A549 (cell line): ENCODE results near the gene METRNL. TPM values are rescaled to one million over a fixed set of nuclear protein-coding genes. Genes with fewer than 3 reads are reported as not detected.

Source experiments
- ATAC-seq, 2 experiments: fragments of 200-7000 bp in 1 of 2; fragments of >200 bp in 1 of 2; cut with Nextera tagmentation in 1 of 2; cut with Tn5 transposase in 1 of 2; 3 replicates each; pipeline versions ENCODE4 v1.8.0 to v1.9.1; 2018 to 2020; ENCODE audit warnings: mild to moderate bottlenecking in 1 of 2, moderate library complexity in 1 of 2
- CTCF ChIA-PET: fragments of 300-600 bp; sonication (Branson Sonifier 250); formaldehyde crosslinking; extraction: SDS; loops from one replicate; lab custom pipeline; 2021; ENCODE audit warnings: antibody characterized with exemption, inconsistent platforms; lab: Yijun Ruan, JAX
- POLR2A ChIA-PET: fragments of 350-600 bp; formaldehyde crosslinking; extraction: SDS; loops from one replicate; lab custom pipeline; 2021; ENCODE audit warnings: antibody characterized with exemption, inconsistent platforms; lab: Yijun Ruan, JAX
- DNase-seq, 2 experiments: peaks; one replicate each; pipeline versions ENCODE4 v3.0.0 to v3.0.0-alpha.2; 2011 to 2016; ENCODE audit warnings: low read depth in 1 of 2, low spot score in 1 of 2
- FAIRE-seq: peaks from 2 replicates; lab custom pipeline; 2011; peaks lifted over from hg19 to GRCh38; lab: Jason Lieb, UNC
- H3K27ac ChIP-seq, 2 experiments: fragments of >200 bp; sonication (Bioruptor Twin); formaldehyde crosslinking; 3 replicates each; pipeline ENCODE4 v1.5.1; 2016 to 2017
- H3K4me1 ChIP-seq: fragments of >200 bp; sonication (Bioruptor Twin); formaldehyde crosslinking; 3 replicates; pipeline ENCODE4 v1.6.1; 2016
- H3K4me2 ChIP-seq: fragments of >200 bp; sonication (Bioruptor Twin); formaldehyde crosslinking; 3 replicates; pipeline ENCODE4 v1.6.1; 2016
- H3K4me3 ChIP-seq: fragments of >200 bp; sonication (Bioruptor Twin); formaldehyde crosslinking; 3 replicates; pipeline ENCODE4 v1.5.1; 2016
- H3K9me3 ChIP-seq: fragments of >200 bp; sonication (Bioruptor Twin); formaldehyde crosslinking; 3 replicates; pipeline ENCODE4 v1.6.1; 2016
- CBX2 ChIP-seq: fragments of 200-600 bp; sonication (generic); IDR thresholded peaks from 2 replicates; pipeline ENCODE4 v1.6.1; 2016; ENCODE audit warnings: low read depth, mild to moderate bottlenecking, borderline replicate concordance
- CEBPB ChIP-seq, 2 experiments: fragments of >200 bp in 1 of 2; sonication (Bioruptor Twin) in 1 of 2; formaldehyde crosslinking in 1 of 2; IDR thresholded peaks; 2 replicates each; pipeline ENCODE4 v1.6.1; 2012 to 2016
- EHMT2 ChIP-seq: fragments of 200-600 bp; sonication (generic); IDR thresholded peaks from 2 replicates; pipeline ENCODE4 v1.6.1; 2016; ENCODE audit warnings: antibody characterized with exemption, low read depth, mild to moderate bottlenecking, moderate library complexity
- FOSB ChIP-seq: fragments of 250-450 bp; sonication (Bioruptor Pico); IDR thresholded peaks from 2 replicates; pipeline ENCODE4 v1.5.0; 2020; ENCODE audit warnings: mild to moderate bottlenecking, moderate library complexity
- FOSL2 ChIP-seq, 2 experiments: fragments of 450-650 bp in 1 of 2; fragments of >200 bp in 1 of 2; sonication (Bioruptor Twin) in 1 of 2; formaldehyde crosslinking; IDR thresholded peaks; 2 replicates each; pipeline versions ENCODE4 v1.5.0 to v1.6.1; 2016 to 2020; ENCODE audit warnings: mild to moderate bottlenecking in 1 of 2, moderate library complexity in 1 of 2
- HDAC2 ChIP-seq: fragments of 200-600 bp; sonication (generic); IDR thresholded peaks from 2 replicates; pipeline ENCODE4 v1.6.1; 2016
- HOXB13 ChIP-seq: fragments of 250-450 bp; sonication (Bioruptor Pico); IDR thresholded peaks from 2 replicates; pipeline ENCODE4 v1.5.0; 2020; ENCODE audit warnings: low read depth, mild to moderate bottlenecking, moderate library complexity
- JUN ChIP-seq, 2 experiments: fragments of >200 bp; sonication (Bioruptor Twin); formaldehyde crosslinking; IDR thresholded peaks; 2 replicates in 1 of 2; 3 replicates in 1 of 2; pipeline ENCODE4 v1.6.1; 2016 to 2017
- KDM1A ChIP-seq: fragments of 200-600 bp; sonication (generic); IDR thresholded peaks from 2 replicates; pipeline ENCODE4 v1.6.1; 2016; ENCODE audit warnings: low read depth, mild to moderate bottlenecking
- MAFK ChIP-seq: fragments of 450-650 bp; IDR thresholded peaks from 2 replicates; pipeline ENCODE4 v1.6.1; 2014; ENCODE audit not compliant: partially characterized antibody
- MAX ChIP-seq: IDR thresholded peaks from 2 replicates; pipeline ENCODE4 v1.6.1; 2012
- MYC ChIP-seq: IDR thresholded peaks from 2 replicates; pipeline ENCODE4 v1.6.1; 2012; ENCODE audit warnings: mild to moderate bottlenecking, inconsistent platforms, low read length, improper control_type of control experiment, borderline replicate concordance
- PHF8 ChIP-seq: fragments of 200-600 bp; sonication (generic); IDR thresholded peaks from 2 replicates; pipeline ENCODE4 v1.6.1; 2016; ENCODE audit warnings: low read depth, mild to moderate bottlenecking, antibody characterized with exemption, moderate library complexity, borderline replicate concordance
- POLR2AphosphoS2 ChIP-seq: conservative IDR thresholded peaks from 2 replicates; pipeline ENCODE4 v1.6.1; 2012; ENCODE audit warnings: low read length, improper control_type of control experiment, inconsistent platforms
- RAD21 ChIP-seq, 2 experiments: fragments of >200 bp in 1 of 2; sonication (Bioruptor Twin) in 1 of 2; formaldehyde crosslinking in 1 of 2; IDR thresholded peaks in 1 of 2; conservative IDR thresholded peaks in 1 of 2; 2 replicates in 1 of 2; 3 replicates in 1 of 2; pipeline ENCODE4 v1.6.1; 2012 to 2018; ENCODE audit warnings: inconsistent platforms in 1 of 2
- RARB ChIP-seq: fragments of 250-450 bp; sonication (Bioruptor Pico); IDR thresholded peaks from 2 replicates; pipeline ENCODE4 v1.8.0; 2021; ENCODE audit warnings: mild to moderate bottlenecking, moderate library complexity
- RCOR1 ChIP-seq: fragments of 150-350 bp; IDR thresholded peaks from 2 replicates; pipeline ENCODE4 v1.6.1; 2014; ENCODE audit warnings: antibody characterized with exemption, low read length, low read depth
- RNF2 ChIP-seq: fragments of 200-600 bp; sonication (generic); IDR thresholded peaks from 2 replicates; pipeline ENCODE4 v1.6.1; 2016; ENCODE audit warnings: low read depth, mild to moderate bottlenecking, antibody characterized with exemption, moderate library complexity, borderline replicate concordance
- TFCP2L1 ChIP-seq: fragments of 250-450 bp; sonication (Bioruptor Pico); IDR thresholded peaks from 2 replicates; pipeline ENCODE4 v1.5.0; 2021; ENCODE audit warnings: mild to moderate bottlenecking
- USF2 ChIP-seq: fragments of 450-650 bp; IDR thresholded peaks from 2 replicates; pipeline ENCODE4 v1.6.1; 2014; ENCODE audit warnings: antibody characterized with exemption
- ZNF302 ChIP-seq: fragments of 250-450 bp; sonication (Bioruptor Pico); IDR thresholded peaks from 2 replicates; pipeline ENCODE4 v1.9.0; 2021; ENCODE audit warnings: inconsistent platforms, mild to moderate bottlenecking, moderate library complexity
- WGBS: methylation state at CpG from one replicate; pipeline ENCODE4 v1.1.6; 2017; ENCODE audit errors: missing lambda C conversion rate; 5-methylcytosine and 5-hydroxymethylcytosine counted together
- polyA plus RNA-seq, 4 experiments: library from polyadenylated mRNA; depleted of rRNA in 3 of 4; stranded (reverse); fragments of >200 nt; fragmentation: RNase III in 1 of 4; extraction: RNeasy Plus Mini Kit Qiagen cat#74134 plus additional on column Dnase treatment in 1 of 4; gene quantifications; 2 replicates in 3 of 4; 3 replicates in 1 of 4; pipeline ENCODE4 v1.2.3, GENCODE V29; 2011 to 2017
- TF ChIP-seq, protein P1 (sequence below): fragments of >200 bp; sonication (Bioruptor Twin); formaldehyde crosslinking; IDR thresholded peaks from 2 replicates; pipeline ENCODE4 v1.6.1; 2016
- TF ChIP-seq, protein P2 (sequence below): fragments of >200 bp; sonication (Bioruptor Twin); formaldehyde crosslinking; IDR thresholded peaks from 3 replicates; pipeline ENCODE4 v1.5.1; 2016
- TF ChIP-seq, protein P3 (sequence below): fragments of >200 bp; sonication (Bioruptor Twin); formaldehyde crosslinking; IDR thresholded peaks from 3 replicates; pipeline ENCODE4 v1.6.1; 2016

Gene METRNL
- polyA plus RNA-seq, 2 of the 4 experiments (the other 2 are of a cell fraction) = 1.7 to 6.4 TPM

GRCh38 chr17:83127431-83128160 is 48.2 kb downstream of the METRNL start:
- DNase-seq = no peak
- no peak overlapping the region for H3K4me3 ChIP-seq
- CTCF ChIA-PET = interaction anchor here (1.0 kb wide), 1 partner anchor 9 kb away, joined by 4 read pairs; no protein-coding TSS in a partner anchor
- H3K4me2 ChIP-seq = no peak overlapping the region
- H3K9me3 ChIP-seq = no peaks in the 10 kb centered on the region
- peaks cover 5% of the 10 kb centered on the region; the same call in 2 of the 3 replicates for H3K4me1 ChIP-seq
- peak in 1 of 2 experiments; percentile 22; a peak in 1 of 6 replicates for ATAC-seq
- H3K27ac ChIP-seq = no peak overlapping the region
- no peak for FAIRE-seq
- POLR2A ChIA-PET = no interaction called here
- 69% methylated on average over 13 of the region's 16 CpGs for WGBS
- no peak for TF ChIP-seq RAD21 (conservative IDR thresholded peaks at IDR 0.05 in 1 of 2, IDR thresholded peaks at IDR 0.05 in 1 of 2)
- no peak for TF ChIP-seq CBX2
- TF ChIP-seq HDAC2 = no peak
- TF ChIP-seq TFCP2L1 (CRISPR knock-in tag) = no peak
- TF ChIP-seq, protein P1, sequence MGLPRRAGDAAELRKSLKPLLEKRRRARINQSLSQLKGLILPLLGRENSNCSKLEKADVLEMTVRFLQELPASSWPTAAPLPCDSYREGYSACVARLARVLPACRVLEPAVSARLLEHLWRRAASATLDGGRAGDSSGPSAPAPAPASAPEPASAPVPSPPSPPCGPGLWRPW = no peak
- TF ChIP-seq, protein P2, sequence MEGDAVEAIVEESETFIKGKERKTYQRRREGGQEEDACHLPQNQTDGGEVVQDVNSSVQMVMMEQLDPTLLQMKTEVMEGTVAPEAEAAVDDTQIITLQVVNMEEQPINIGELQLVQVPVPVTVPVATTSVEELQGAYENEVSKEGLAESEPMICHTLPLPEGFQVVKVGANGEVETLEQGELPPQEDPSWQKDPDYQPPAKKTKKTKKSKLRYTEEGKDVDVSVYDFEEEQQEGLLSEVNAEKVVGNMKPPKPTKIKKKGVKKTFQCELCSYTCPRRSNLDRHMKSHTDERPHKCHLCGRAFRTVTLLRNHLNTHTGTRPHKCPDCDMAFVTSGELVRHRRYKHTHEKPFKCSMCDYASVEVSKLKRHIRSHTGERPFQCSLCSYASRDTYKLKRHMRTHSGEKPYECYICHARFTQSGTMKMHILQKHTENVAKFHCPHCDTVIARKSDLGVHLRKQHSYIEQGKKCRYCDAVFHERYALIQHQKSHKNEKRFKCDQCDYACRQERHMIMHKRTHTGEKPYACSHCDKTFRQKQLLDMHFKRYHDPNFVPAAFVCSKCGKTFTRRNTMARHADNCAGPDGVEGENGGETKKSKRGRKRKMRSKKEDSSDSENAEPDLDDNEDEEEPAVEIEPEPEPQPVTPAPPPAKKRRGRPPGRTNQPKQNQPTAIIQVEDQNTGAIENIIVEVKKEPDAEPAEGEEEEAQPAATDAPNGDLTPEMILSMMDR = no peak
- TF ChIP-seq FOSB = no peak

GRCh38 chr17:83128306-83129240 is 49.2 kb downstream of the METRNL start:
- CTCF ChIA-PET = interaction anchor here (0.7 to 1.0 kb wide), 2 partner anchors 10 to 52 kb away, joined by 3 to 4 read pairs; no protein-coding TSS in a partner anchor
- no peaks in the 10 kb centered on the region for H3K9me3 ChIP-seq

DNA sequence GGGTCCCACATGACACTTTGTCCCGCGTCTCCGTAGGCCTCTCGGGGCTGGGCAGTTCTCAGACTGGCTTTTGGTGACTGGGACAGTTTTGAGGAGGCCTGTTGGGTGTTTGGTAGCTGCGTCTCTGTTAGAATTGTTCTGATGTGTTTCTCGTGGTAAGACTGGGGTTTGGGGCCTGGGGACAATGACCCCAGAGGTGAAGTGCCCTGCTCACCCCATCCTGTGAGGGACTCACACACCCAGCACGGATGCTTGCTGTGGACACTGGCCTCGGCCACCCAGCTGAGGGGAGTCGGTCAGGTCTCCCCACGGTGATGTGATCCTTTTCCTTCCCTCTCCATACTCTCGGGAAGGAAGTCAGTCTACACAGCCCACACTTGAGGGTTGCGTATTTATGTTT is 50.3 kb downstream of the METRNL start:
- TF ChIP-seq, protein P3, sequence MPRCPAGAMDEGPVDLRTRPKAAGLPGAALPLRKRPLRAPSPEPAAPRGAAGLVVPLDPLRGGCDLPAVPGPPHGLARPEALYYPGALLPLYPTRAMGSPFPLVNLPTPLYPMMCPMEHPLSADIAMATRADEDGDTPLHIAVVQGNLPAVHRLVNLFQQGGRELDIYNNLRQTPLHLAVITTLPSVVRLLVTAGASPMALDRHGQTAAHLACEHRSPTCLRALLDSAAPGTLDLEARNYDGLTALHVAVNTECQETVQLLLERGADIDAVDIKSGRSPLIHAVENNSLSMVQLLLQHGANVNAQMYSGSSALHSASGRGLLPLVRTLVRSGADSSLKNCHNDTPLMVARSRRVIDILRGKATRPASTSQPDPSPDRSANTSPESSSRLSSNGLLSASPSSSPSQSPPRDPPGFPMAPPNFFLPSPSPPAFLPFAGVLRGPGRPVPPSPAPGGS = no peak
- no peak for TF ChIP-seq ZNF302
- TF ChIP-seq MYC = no peak
- TF ChIP-seq JUN (IDR thresholded peaks at IDR 0.05) = no peak
- TF ChIP-seq CEBPB (IDR thresholded peaks at IDR 0.05) = no peak
- no peak for TF ChIP-seq MAX
- TF ChIP-seq HOXB13 = no peak
- no peak for TF ChIP-seq RARB (CRISPR knock-in tag)
- TF ChIP-seq, all 56 proteins: peak for 0
- Histone ChIP-seq H3K4me3 (no peak overlapping the region), H3K9me3 (no peaks in the 10 kb centered on the region), H3K4me1 (peaks cover 17% of the 10 kb centered on the region), H3K4me2 (no peak overlapping the region), H3K27ac (no peak overlapping the region)
- ChIA-PET POLR2A (no interaction called here), CTCF (no interaction called here)
- DNase-seq (no peak), ATAC-seq (no peak), FAIRE-seq (no peak)
- WGBS = 75% methylated on average over 12 of the region's 12 CpGs

More at GRCh38 chr17:83128306-83129240, 49.2 kb downstream of the METRNL start:
- DNase-seq (no peak), ATAC-seq (no peak), FAIRE-seq (no peak)
- POLR2A ChIA-PET = no interaction called here
- no peak overlapping the region for H3K4me2 ChIP-seq
- no peak overlapping the region for H3K27ac ChIP-seq
- H3K4me3 ChIP-seq = no peak overlapping the region
- 69% methylated on average over 32 of the region's 32 CpGs for WGBS
- no peak for TF ChIP-seq HDAC2
- TF ChIP-seq PHF8 = no peak
- no peak for TF ChIP-seq RNF2
- TF ChIP-seq POLR2AphosphoS2 = no peak
- no peak for TF ChIP-seq EHMT2
- TF ChIP-seq RCOR1 = no peak
- TF ChIP-seq MYC = no peak
- TF ChIP-seq KDM1A = no peak
- TF ChIP-seq, protein P1 = no peak
- TF ChIP-seq FOSL2 (IDR thresholded peaks at IDR 0.05) = no peak
- TF ChIP-seq FOSL2 (CRISPR knock-in tag; IDR thresholded peaks at IDR 0.05) = no peak
- TF ChIP-seq USF2 = no peak
- no peak for TF ChIP-seq MAFK
- H3K4me1 ChIP-seq = peaks cover 14% of the 10 kb centered on the region
